ENCODE data around the gene FZD1. TPM values are rescaled to one million over a fixed set of nuclear protein-coding genes. Genes with fewer than 3 reads are reported as not detected.

FZD1 gene
- total RNA-seq, 1 donor from 2014 or later = 20.1 TPM

DNA sequence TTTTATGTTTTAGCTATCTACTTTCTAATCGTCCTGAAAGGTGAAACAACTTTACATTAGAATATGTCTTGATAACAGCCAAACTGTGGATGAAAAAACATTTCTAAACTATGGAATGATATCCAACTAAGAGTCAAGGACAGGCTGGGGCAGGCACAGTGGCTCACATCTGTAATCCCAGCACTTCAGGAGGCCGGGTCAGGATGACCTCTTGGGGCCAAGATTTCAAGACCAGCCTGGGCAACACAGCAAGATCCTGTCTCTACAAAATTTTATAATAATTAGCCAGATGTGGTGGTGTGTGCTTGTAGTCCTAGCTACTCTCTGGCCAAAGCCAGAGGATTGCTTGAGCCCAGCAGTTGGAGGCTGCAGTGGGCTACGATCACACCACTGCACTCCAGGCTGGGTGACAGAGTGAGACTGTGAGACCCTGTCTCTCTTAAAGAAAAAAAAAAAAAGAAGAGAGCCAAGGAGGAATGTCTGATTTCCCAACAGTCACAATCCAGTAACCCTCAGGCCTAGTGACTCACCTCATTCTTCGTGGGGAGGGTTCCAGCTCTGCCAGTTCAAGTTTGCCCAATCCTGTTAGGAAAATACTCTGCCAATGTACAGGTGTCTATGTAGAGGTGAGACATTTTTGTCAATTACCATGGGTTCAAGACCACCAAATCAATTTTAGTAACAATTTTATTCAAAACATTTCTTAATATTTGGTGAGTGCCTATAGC is 14.6 kb upstream of the FZD1 start:
- no peaks in the 10 kb centered on the region for H3K27me3 ChIP-seq (ENCODE audit: low read depth)
- intact Hi-C loops (cut with DNase I) = no loop called here
- no peak for DNase-seq
- no peaks in the 10 kb centered on the region for H3K36me3 ChIP-seq
- ATAC-seq = peak; percentile 39 to 51
- H3K4me3 ChIP-seq = no peak overlapping the region
- no peaks in the 10 kb centered on the region for H3K9me3 ChIP-seq
- H3K4me1 ChIP-seq = no peaks in the 10 kb centered on the region
- no peak overlapping the region for H3K27ac ChIP-seq
- TF ChIP-seq, protein P1, sequence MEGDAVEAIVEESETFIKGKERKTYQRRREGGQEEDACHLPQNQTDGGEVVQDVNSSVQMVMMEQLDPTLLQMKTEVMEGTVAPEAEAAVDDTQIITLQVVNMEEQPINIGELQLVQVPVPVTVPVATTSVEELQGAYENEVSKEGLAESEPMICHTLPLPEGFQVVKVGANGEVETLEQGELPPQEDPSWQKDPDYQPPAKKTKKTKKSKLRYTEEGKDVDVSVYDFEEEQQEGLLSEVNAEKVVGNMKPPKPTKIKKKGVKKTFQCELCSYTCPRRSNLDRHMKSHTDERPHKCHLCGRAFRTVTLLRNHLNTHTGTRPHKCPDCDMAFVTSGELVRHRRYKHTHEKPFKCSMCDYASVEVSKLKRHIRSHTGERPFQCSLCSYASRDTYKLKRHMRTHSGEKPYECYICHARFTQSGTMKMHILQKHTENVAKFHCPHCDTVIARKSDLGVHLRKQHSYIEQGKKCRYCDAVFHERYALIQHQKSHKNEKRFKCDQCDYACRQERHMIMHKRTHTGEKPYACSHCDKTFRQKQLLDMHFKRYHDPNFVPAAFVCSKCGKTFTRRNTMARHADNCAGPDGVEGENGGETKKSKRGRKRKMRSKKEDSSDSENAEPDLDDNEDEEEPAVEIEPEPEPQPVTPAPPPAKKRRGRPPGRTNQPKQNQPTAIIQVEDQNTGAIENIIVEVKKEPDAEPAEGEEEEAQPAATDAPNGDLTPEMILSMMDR (IDR thresholded peaks at IDR 0.05) = no peak

DNA sequence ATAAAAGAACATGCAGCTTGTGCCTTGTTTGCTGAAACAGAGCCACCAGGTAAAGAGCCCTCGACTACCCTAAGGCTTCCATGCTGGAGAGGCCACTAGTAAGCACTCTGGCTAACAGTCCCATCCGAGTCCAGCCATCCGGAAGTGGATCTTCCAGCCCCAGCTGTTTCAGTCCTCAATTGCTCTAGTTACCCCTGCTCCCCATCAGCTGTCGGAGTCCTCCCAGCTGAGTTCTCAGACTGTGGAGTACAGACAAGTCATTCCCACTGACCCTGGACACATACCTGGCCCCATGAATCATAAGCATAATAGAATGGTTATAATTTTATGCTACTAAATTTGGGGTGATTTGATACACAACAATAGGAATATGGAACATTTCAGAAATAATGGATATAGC is 13.5 kb upstream of the FZD1 start:
- Histone ChIP-seq H3K9me3 (no peaks in the 10 kb centered on the region), H3K4me3 (no peak overlapping the region), H3K4me1 (no peaks in the 10 kb centered on the region), H3K36me3 (no peaks in the 10 kb centered on the region), H3K27me3 (ENCODE audit: low read depth) (no peaks in the 10 kb centered on the region), H3K27ac (no peak overlapping the region)
- TF ChIP-seq, protein P1 (IDR thresholded peaks at IDR 0.05) = no peak
- no peak for DNase-seq
- no peak for ATAC-seq
- intact Hi-C loops (cut with DNase I) = no loop called here

DNA sequence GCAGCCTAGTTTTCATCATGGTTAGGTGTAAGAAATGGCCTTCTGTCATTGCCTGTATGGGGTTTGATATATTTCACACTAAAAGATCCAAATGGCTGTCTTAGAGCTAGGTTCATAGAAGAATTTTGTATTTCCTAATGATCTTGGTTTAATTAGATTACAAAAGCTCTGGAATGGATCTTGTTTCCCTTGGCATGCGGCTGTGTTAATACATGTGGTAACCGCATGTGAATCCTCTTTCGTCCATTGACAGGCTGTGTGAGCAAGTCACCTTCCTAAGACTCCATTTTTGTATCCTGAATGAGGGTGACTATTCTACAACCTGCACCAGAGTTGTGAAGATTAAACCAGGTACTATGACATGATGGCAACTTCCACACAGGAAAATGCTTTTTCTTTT is 12.4 kb upstream of the FZD1 start:
- H3K27ac ChIP-seq = no peak overlapping the region
- no peaks in the 10 kb centered on the region for H3K4me1 ChIP-seq
- H3K36me3 ChIP-seq = no peaks in the 10 kb centered on the region
- H3K4me3 ChIP-seq = no peak overlapping the region
- TF ChIP-seq, protein P1 (IDR thresholded peaks at IDR 0.05) = no peak
- DNase-seq (no peak), ATAC-seq (no peak)
- no peaks in the 10 kb centered on the region for H3K27me3 ChIP-seq (ENCODE audit: low read depth)
- intact Hi-C loops (cut with DNase I) = no loop called here
- no peaks in the 10 kb centered on the region for H3K9me3 ChIP-seq

DNA sequence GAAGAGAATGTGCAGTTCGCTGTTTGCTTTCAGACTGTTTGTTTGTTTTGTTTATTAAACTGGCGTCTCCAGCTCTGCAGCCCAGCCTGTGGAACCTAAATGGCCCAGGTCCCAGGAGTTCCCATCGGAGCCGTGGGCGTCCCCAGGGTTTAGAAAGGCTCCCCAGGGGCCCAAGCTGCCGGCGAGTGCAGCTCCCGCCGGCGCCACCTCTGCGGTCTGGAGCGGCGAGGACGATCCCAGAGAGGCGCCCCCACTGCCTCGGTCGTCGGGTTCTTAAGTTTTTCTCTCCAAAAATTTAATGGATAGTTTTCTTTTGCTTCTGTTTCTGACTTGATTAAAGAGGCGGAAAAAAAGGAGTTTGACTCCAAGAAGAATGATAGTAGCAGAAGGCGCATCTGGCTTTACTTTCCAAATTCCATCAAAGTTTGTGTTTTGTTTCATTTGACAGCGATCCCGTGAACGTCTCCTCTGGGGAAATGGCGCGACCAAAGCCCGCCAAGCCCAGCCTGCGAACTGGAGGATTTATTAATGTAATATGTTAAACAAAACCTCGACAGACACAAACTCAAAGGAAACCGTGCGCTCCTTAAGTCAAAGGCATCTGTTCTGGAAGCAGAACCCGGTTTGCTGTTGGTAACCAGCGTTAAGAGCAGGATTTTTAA is 718 bp upstream of the FZD1 start:
- Histone ChIP-seq H3K27ac (peak overlapping the region; percentile 95), H3K9me3 (no peaks in the 10 kb centered on the region), H3K36me3 (no peaks in the 10 kb centered on the region), H3K27me3 (ENCODE audit: low read depth) (no peaks in the 10 kb centered on the region), H3K4me3 (peak overlapping the region; percentile 82), H3K4me1 (peaks cover 35% of the 10 kb centered on the region)
- TF ChIP-seq, protein P1 (IDR thresholded peaks at IDR 0.05) = no peak
- DNase-seq (peak; percentile 67), ATAC-seq (peak in 1 of 2 donors; percentile 49)
- intact Hi-C loops (cut with DNase I) = no loop called here

DNA sequence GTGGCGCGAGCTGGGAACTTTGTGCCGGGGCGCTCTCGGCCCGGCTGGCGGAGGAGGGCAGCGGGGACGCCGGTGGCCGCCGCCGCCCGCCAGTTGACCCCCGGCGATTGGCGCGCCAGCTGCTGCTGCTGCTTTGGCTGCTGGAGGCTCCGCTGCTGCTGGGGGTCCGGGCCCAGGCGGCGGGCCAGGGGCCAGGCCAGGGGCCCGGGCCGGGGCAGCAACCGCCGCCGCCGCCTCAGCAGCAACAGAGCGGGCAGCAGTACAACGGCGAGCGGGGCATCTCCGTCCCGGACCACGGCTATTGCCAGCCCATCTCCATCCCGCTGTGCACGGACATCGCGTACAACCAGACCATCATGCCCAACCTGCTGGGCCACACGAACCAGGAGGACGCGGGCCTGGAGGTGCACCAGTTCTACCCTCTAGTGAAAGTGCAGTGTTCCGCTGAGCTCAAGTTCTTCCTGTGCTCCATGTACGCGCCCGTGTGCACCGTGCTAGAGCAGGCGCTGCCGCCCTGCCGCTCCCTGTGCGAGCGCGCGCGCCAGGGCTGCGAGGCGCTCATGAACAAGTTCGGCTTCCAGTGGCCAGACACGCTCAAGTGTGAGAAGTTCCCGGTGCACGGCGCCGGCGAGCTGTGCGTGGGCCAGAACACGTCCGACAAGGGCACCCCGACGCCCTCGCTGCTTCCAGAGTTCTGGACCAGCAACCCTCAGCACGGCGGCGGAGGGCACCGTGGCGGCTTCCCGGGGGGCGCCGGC is 870 bp downstream of the FZD1 start:
- no peaks in the 10 kb centered on the region for H3K27me3 ChIP-seq (ENCODE audit: low read depth)
- no peaks in the 10 kb centered on the region for H3K36me3 ChIP-seq
- no peaks in the 10 kb centered on the region for H3K9me3 ChIP-seq
- TF ChIP-seq, protein P1 (IDR thresholded peaks at IDR 0.05) = no peak
- intact Hi-C loops (cut with DNase I) = no loop called here
- peaks cover 37% of the 10 kb centered on the region for H3K4me1 ChIP-seq
- H3K4me3 ChIP-seq = peak overlapping the region; percentile 82
- ATAC-seq (peak; percentile 55 to 58), DNase-seq (peak; percentile 71)
- H3K27ac ChIP-seq = peak overlapping the region; percentile 95

All from lower lobe of right lung (tissue), 2 donors.